Thyroid gland (tissue), 4 donors: ENCODE data around the gene APC2. TPM values are rescaled to one million over a fixed set of nuclear protein-coding genes. Genes with fewer than 3 reads are reported as not detected.

Experiments
- DNase-seq, 2 donors: peaks; one replicate each; pipeline ENCODE4 v3.0.0-alpha.2; 2019
- H3K27ac ChIP-seq, 3 donors: fragments of 200-600 bp; sonication (generic); 1 replicate in 2 of 3; 2 replicates in 1 of 3; pipeline ENCODE4 v1.5.1; 2016 to 2019; ENCODE audit warnings: mild to moderate bottlenecking in 1 of 3, moderate library complexity in 1 of 3
- H3K27me3 ChIP-seq: fragments of 200-600 bp; sonication (generic); one replicate; pipeline ENCODE4 v1.5.1; 2019
- H3K36me3 ChIP-seq, 2 donors: fragments of 200-600 bp; sonication (generic); one replicate each; pipeline ENCODE4 v1.5.1; 2016 to 2019
- H3K4me1 ChIP-seq, 2 donors: fragments of 200-600 bp; sonication (generic); one replicate each; pipeline ENCODE4 v1.5.1; 2017 to 2019
- H3K4me3 ChIP-seq, 3 donors: fragments of 200-600 bp; sonication (generic); replicated peaks in 1 of 3; 1 replicate in 2 of 3; 2 replicates in 1 of 3; pipeline ENCODE4 v1.5.1; 2016; ENCODE audit warnings: mild to moderate bottlenecking in 1 of 3
- H3K9me3 ChIP-seq: fragments of 200-600 bp; sonication (generic); one replicate; pipeline ENCODE4 v1.5.1; 2017
- POLR2A ChIP-seq, 2 donors: fragments of 450-650 bp; IDR thresholded peaks; one replicate each; pipeline ENCODE4 v1.6.1; 2017; ENCODE audit warnings: antibody characterized with exemption in 2 of 2, mild to moderate bottlenecking in 2 of 2, moderate library complexity in 1 of 2
- WGBS, 2 donors: methylation state at CpG; one replicate each; pipeline ENCODE4 v1.1.5; 2017; 5-methylcytosine and 5-hydroxymethylcytosine counted together
- intact Hi-C: fragments of 100-400 bp; cut with DNase I; formaldehyde crosslinking; loops from one replicate; pipeline ENCODE4 v1.15.1; 2023
- total RNA-seq, 4 donors: library from RNA; depleted of rRNA; stranded (reverse); fragments of >200 nt; gene quantifications; one replicate each; pipeline ENCODE4 v1.2.3, GENCODE V29; 2016
- TF ChIP-seq, protein P1 (sequence below), 6 experiments: fragments of 200-600 bp in 3 of 6; fragments of 450-650 bp in 3 of 6; sonication (generic) in 3 of 6; IDR thresholded peaks; one replicate each; pipeline ENCODE4 v1.5.1; 2016 to 2019; ENCODE audit warnings: antibody characterized with exemption in 6 of 6, mild to moderate bottlenecking in 2 of 6, inconsistent platforms in 1 of 6, moderate library complexity in 1 of 6

The APC2 gene
- total RNA-seq, 4 donors from 2014 or later, result under 0.01 to 0.20 (median 0.08) TPM; not detected in 1

DNA sequence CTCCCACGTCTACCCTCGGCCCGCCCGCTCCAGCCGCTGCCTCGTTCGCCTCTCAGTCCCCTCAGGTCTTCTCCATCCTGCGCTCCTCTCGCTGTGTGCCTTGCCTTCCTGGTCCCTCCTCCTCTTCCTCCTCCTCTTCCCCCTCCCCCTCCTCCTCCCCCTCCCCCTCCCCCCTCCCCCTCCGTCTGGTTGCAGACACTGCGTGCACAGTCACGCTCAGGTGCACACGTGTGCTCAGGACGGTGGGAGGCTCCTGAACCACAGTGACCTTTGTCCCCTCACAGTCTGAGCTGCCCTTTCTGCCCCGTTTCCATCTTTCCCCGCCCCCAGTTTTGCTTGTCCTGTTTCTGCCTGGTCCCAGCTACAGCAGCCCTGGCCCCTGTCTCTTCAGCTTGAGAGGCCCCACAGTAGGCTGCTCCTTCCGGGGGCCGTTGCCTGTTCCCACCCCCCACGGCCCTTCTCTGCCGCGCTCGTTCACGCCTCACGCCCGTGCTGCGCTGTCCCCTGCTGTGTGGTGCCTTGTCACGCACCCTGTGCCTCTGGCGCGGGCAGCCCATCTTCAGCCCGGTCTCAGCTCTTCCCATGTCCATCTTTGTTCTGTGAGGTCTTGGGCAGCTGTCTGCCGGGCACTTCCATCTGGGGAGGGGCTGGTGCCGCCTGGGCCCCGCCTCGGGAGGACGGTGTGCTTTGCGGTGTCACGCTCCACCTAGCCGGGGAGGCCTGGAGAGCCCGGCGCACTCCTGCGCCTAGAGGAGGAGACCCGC, 25.5 kb upstream of the APC2 start:
- H3K36me3 ChIP-seq, result peaks cover 60 to 61% of the 10 kb centered on the region in 2 donors
- 66 to 75% methylated on average over 42 of the region's 42 CpGs for WGBS, 2 donors
- H3K27me3 ChIP-seq, result no peaks in the 10 kb centered on the region
- H3K4me3 ChIP-seq, result no peak overlapping the region
- no peak for DNase-seq
- no peak for TF ChIP-seq POLR2A (IDR thresholded peaks at IDR 0.05)
- TF ChIP-seq, protein P1, sequence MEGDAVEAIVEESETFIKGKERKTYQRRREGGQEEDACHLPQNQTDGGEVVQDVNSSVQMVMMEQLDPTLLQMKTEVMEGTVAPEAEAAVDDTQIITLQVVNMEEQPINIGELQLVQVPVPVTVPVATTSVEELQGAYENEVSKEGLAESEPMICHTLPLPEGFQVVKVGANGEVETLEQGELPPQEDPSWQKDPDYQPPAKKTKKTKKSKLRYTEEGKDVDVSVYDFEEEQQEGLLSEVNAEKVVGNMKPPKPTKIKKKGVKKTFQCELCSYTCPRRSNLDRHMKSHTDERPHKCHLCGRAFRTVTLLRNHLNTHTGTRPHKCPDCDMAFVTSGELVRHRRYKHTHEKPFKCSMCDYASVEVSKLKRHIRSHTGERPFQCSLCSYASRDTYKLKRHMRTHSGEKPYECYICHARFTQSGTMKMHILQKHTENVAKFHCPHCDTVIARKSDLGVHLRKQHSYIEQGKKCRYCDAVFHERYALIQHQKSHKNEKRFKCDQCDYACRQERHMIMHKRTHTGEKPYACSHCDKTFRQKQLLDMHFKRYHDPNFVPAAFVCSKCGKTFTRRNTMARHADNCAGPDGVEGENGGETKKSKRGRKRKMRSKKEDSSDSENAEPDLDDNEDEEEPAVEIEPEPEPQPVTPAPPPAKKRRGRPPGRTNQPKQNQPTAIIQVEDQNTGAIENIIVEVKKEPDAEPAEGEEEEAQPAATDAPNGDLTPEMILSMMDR (IDR thresholded peaks at IDR 0.05), result no peak
- no peaks in the 10 kb centered on the region for H3K4me1 ChIP-seq
- no peak overlapping the region for H3K27ac ChIP-seq
- no peaks in the 10 kb centered on the region for H3K9me3 ChIP-seq
- intact Hi-C loops, result no loop called here

DNA sequence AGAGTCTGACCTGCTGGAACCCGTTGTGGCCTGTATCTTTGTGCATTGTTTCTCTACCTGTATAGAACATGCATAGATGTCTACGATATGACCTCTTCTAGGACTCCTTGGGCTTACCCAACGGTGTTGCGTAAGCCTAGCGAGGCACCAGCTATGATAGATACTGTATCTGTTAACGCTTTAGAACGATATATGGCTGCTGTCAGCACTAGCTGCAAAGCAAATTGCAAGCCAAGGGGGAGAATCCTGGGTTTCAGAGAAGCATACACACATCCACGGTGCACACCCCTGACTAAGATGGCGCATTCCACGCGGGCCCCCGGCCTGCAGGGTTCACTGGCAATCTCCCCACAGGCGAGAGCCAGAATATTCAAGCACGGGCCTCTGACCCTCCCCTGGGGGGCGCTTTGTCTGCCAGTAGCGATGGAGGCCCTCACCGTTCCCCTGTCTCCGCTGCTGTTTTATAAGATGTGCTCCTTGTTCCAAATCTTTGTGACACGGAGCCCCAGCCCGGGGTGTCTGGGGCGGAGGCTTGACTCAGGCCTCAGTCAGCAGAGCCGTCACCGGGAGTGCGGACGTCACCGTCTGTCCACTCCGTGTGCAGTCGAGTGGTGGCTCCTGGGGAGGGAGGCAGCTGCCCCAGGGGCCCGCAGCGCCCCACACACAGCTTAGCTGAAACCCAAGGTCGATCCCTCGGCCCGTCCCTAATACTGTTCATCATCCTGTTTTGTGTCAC, 24.7 kb upstream of the APC2 start:
- Histone ChIP-seq H3K36me3 (peaks cover 63 to 66% of the 10 kb centered on the region in 2 donors), H3K27me3 (no peaks in the 10 kb centered on the region), H3K27ac (no peak overlapping the region), H3K4me1 (no peaks in the 10 kb centered on the region), H3K9me3 (no peaks in the 10 kb centered on the region), H3K4me3 (no peak overlapping the region)
- DNase-seq, result no peak
- TF ChIP-seq, protein P1 (IDR thresholded peaks at IDR 0.05), result no peak
- TF ChIP-seq POLR2A (IDR thresholded peaks at IDR 0.05), result no peak
- WGBS, 2 donors, result 88 to 91% methylated on average over 32 to 33 of the region's 33 CpGs
- intact Hi-C loops, result no loop called here

DNA sequence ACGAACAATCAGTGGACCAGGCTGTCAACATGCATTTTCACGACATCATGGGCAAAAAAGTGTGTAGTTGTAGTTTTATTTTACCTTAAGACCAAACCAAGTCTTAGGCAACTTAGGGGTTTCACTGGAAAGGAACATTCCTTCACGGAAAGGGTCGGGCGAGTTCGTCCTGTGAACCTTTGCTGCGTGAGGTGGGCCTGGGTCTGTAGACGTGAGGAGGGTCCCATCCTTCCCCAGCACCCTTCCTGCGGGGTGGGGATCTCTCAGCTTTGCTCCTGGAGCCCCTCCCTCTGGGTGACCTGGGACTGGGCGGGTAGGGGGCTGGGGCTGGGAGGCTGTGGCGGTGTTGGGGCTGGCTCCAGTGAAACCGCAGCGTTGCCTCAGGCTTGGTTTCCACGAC, 24.0 kb upstream of the APC2 start:
- no peak for TF ChIP-seq POLR2A (IDR thresholded peaks at IDR 0.05)
- TF ChIP-seq, protein P1 (IDR thresholded peaks at IDR 0.05), result no peak
- peaks cover 60 to 64% of the 10 kb centered on the region in 2 donors for H3K36me3 ChIP-seq
- no peaks in the 10 kb centered on the region for H3K4me1 ChIP-seq
- H3K4me3 ChIP-seq, result no peak overlapping the region
- no peak overlapping the region for H3K27ac ChIP-seq
- no peak for DNase-seq
- no peaks in the 10 kb centered on the region for H3K9me3 ChIP-seq
- no peaks in the 10 kb centered on the region for H3K27me3 ChIP-seq
- intact Hi-C loops, result no loop called here
- 90 to 94% methylated on average over 14 of the region's 14 CpGs for WGBS, 2 donors

DNA sequence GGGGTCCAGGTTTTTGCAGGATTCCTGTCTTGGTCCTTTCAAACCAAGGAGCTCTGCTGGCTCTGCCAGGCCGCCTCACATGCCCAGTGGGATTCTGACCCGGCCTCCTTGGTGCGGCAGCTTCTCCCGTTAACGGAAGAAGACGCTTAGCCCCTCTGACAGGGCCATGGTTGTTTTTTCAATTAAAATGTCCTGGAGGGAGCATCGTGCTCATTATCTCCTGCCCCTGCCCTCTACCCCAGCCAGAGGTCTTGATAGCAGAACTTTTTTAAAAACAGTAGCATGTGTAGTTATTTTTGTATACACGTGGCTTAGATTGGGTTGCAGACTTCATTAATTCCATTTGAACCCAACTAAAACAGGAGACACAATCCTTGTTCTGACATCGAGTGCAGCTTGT, 23.2 kb upstream of the APC2 start:
- 87 to 88% methylated on average over 9 of the region's 9 CpGs for WGBS, 2 donors
- intact Hi-C loops, result no loop called here

More for the DNA sequence above, 23.2 kb upstream of the APC2 start:
- no peak for TF ChIP-seq POLR2A (IDR thresholded peaks at IDR 0.05)
- TF ChIP-seq, protein P1 (IDR thresholded peaks at IDR 0.05), result no peak
- peaks cover 58 to 63% of the 10 kb centered on the region in 2 donors for H3K36me3 ChIP-seq
- H3K9me3 ChIP-seq, result no peaks in the 10 kb centered on the region
- no peaks in the 10 kb centered on the region for H3K27me3 ChIP-seq
- no peak overlapping the region for H3K27ac ChIP-seq
- no peak overlapping the region for H3K4me3 ChIP-seq
- DNase-seq, result no peak
- no peaks in the 10 kb centered on the region for H3K4me1 ChIP-seq
